HL-60 (cell line): Measurements from ENCODE around the gene UFD1.

ENCODE experiments used
- CTCF ChIP-seq: IDR thresholded peaks from one replicate; pipeline ENCODE4 v1.5.1; 2011; ENCODE audit warnings: low read length, control low read depth, inconsistent platforms; ENCODE audit not compliant: insufficient read depth
- POLR2AphosphoS5 ChIP-seq: IDR thresholded peaks from 2 replicates; pipeline ENCODE4 v1.6.1; 2012; ENCODE audit warnings: low read depth
- SPI1 ChIP-seq: IDR thresholded peaks from 2 replicates; pipeline ENCODE4 v1.6.1; 2012; ENCODE audit warnings: low read depth, mild to moderate bottlenecking, borderline replicate concordance

- no peak for TF ChIP-seq CTCF
- TF ChIP-seq POLR2AphosphoS5 = no peak
- TF ChIP-seq SPI1 = peak; percentile 77
Measured at GRCh38 chr22:19438298-19438697, 40.7 kb downstream of the UFD1 start.
